ENCODE data around the gene BTC.
A peak's percentile ranks its signal among the peaks of the same experiment; 100 is the strongest.
"Not testable (repeated sequence)": the region's sequence is repeated elsewhere in the genome, so short reads cannot be mapped to it uniquely, and the experiment has no call there.

Gene BTC, protein sequence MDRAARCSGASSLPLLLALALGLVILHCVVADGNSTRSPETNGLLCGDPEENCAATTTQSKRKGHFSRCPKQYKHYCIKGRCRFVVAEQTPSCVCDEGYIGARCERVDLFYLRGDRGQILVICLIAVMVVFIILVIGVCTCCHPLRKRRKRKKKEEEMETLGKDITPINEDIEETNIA

DNA sequence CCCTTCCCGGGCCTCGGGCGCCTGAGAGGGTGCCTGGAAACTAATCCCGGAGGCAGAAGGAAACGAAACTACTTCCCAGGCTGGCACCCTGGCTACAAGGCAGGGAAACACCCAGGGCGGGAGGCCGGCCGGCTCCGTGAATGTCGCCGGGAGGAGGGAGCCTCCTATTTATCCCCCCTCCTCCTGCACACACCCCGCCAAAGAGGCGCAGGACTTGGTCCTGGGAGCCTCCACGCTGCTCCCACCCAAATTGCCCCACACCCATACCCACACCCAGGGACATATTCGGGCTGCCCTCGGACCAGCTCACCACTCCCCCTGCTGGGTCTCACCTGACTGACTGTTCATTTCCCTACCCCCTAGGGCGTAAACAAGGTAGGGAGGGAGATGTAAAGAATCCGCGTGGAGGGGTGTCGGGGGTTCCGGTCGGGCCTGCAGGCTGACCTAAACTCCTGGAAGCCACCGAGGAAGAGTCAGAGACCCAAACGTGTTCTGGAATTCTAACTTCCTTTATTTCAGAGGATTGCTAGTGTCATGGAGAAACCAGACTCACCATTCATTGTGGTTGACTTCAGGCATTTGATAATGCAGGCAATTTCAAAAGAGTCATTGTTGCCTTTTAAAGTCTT lies at the start of gene BTC:
Gene BTC (minus strand): TSS at position 142 of the 629 bp plus-strand sequence. CDS start 198 bp downstream, outside the sequence.
- DNase-seq: peak; percentile 45

DNA sequence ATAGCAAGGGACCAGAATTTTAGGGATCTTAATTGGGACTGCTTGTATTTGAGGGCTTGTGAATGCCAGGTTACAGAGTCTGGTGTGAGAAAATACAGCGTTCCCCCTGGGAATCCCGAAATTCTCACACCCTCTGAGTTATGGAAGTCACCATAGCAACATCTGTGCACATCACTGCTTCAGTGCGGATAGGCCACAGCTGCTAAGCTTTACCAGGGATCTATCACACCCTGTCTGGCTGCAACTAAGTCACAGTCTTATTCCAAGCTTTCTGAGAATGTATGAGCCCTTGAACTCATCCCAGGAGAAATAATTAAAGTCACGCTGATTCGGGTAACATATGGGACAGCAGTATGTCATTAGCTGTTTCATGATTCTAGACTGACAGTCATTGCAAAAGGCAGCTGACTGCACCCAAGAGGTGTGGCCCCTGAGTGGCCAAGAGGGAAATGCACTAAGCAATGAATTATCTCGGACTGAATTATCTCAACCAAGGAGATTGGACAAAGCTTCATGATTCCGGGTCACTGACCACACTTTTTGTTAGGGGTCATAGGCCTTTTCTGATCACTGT lies 46.7 kb upstream of the BTC start:
- DNase-seq: peak; percentile 54

DNA sequence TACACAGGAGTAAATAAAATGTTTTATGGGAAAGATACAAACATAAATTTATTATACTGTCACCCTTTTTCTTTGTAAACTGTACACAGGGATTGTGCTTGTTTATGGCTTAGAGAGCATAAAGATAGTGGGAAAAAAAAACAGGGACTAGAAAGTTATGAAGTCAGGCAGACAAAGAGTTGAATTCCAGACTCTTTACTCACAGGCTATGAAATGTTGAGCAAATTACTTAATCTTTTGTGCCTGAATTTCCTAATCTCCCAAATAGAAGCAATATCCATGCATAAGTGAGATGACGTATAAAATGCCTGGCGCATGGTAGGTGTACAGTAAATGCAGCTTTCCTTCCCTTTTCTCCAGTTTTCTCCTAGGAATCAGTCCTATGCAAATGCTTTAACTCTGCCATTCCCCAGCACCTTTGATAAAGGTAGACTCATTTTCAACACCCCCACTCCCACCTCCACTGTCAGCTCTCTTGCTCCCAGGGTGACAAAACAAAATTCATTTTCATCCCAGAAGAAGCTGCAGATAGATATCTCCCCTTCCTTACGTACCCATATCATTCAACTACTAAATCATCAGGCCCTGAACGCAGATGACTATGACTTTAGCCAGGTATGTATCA lies 44.5 kb upstream of the BTC start:
- no peak for DNase-seq

DNA sequence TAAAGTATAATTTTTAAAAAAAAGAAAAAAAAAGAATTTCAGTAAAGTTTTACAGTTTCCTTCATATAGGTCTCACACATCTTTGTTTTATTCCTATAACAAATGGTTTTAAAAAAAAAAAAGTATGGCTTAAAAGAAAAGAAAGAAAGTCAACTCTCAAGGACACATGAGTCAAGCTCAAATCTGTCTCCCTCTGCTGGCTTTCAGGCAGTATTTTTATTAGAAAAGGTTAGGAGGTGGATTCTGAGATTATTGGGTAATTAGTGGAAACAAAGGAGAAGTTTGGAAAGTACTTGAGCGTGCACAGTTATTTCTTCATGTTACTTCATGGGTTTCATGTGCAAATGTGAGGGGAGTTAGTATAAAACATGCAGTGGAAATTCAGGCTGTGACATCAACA lies 36.6 kb upstream of the BTC start:
- no peak for DNase-seq

DNA sequence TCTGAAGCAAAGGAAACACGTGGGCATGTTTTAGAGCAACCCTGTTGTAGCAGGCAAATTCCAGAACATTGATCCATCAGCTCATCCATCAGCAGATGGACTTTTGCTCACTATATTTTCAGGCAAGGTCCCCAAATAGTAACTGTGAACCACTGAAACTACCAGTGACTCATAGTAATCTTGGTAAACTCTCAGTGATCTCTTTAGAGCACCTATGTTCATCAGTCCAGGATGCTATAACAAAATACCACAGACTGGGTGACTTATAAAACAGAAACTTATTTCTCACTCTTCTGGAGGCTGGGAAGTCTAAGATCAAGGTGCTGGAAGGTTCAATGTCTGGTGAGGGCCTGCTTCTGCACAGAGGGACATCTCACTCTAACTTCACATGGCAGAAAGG lies 28.9 kb upstream of the BTC start:
- DNase-seq: no peak

DNA sequence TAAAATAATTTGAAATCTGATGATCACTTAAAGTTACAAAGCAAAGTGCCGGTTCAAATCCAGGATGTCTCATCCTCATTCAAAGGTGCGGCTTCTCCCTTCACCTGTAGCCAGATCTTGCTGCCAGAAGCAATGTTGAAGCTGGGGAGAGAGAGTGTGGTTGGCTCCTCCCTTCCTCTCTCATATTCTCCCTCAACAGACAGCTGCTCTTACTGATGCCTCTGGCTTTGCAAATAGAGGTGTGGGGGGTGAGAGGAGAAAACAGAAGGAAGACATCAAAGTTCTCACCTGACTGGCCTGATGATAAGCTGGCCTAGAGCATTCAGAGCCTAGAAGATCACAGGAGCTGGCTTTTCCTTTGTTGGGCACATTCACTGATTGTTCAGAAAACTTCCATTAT lies 28.3 kb upstream of the BTC start:
- no peak for DNase-seq

DNA sequence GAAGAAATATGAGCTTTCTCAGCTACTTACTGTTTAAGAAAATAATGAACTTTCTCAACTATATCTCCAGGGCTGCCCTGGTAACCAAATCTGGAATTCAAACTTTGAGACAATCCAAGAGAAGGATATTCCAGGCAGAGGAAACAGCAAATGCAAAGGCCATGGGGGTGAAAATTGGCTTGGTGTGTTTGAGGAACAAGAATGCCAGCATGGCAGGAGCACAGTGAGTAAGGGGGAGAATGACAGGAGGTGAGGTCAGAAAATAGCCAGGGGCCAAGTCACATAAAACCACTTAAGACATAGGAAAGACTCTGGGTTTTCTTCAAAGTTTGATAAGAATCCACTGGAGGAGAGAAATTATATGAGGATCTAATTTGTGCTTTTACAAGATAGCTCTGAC lies 27.2 kb upstream of the BTC start:
- no peak for DNase-seq

DNA sequence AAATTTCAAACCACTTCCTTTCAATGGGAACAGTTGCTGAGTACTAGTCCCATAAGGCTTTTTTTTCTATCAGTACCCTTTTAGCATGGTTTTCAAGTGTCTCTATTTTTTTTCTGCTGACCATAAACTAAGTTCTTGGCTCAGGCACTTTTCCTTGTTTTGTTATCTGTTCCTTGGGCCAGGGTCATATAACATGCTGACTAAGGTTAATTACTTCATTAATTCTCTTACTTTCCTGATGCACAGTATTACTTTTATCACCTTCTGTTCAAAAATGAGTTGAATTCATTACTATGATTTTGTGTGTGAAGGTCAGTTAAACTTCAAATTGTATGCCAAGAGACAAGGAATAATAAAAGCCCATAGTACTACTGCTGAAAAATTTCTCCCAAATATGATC lies 19.7 kb upstream of the BTC start:
- DNase-seq: no peak

DNA sequence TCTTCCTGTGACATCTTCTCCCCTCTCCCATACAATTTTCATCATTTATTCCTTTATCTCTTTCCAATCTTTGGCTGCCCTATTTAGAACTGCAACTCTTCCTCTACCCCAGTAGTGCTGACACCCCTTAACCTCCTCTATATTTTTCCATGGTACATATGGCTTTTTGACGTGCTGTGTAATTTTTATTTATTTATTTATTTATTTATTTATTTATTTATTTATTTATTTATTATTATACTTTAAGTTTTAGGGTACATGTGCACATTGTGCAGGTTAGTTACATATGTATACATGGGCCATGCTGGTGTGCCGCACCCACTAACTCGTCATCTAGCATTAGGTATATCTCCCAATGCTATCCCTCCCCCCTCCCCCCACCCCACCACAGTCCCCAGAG lies 17.7 kb upstream of the BTC start:
- not testable (repeated sequence) for DNase-seq

DNA sequence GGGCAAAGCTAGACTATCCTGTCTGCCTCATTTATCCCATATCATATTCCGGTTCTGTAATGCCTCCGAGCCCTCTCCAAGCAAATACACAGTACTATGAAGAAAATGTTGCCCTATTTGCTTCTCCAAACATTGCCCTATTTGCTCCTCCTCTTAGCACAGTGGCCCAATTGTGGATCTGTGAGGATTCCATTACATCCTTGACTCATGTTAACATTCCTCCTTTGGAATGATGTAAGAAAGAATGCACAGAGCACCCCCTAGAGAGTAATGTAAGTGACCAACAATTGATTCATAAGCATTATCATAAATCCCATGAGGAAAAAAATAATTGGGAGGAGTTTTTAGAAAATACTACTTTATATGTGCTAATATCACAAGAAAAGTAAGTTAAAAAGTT lies 11.3 kb upstream of the BTC start:
- no peak for DNase-seq

DNA sequence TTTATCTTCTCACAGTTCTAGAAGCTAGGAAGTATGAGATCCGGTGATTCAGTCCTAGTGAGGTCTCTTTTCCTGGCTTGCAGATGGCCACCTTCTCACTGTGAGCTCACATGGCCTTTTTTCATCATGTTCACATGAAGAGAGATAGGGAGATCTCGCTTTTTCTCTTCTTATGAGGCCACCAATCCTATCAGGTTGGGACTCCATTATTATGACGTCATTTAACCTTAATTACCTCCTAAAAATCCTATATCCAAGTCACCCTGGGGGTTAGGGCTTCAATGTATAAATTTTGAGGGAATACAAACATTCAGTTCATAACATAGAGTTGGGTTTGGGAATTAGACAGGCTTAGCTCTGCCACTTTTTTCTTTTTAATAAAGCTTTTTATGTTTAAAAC lies 6.0 kb upstream of the BTC start:
- DNase-seq: no peak

DNA sequence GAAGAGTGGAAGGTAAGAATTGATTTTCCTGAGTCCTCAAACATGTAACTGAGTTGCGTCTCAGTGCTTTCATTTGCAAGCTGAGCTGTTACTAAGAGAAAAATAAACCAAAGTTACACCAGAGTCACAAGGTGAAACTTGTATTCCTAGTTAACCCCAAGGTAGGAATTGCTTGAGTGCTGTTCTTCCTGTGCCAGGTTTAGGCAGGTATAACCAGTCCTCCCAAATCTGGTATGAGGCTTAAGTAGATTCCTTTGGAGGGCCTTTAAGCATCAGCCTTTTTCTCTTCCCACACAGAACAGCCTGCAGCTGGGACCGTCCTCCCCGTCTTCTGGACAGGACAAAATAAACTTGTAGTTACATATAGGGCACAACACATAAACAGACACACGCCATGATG lies 2.3 kb upstream of the BTC start:
- DNase-seq: no peak

DNA sequence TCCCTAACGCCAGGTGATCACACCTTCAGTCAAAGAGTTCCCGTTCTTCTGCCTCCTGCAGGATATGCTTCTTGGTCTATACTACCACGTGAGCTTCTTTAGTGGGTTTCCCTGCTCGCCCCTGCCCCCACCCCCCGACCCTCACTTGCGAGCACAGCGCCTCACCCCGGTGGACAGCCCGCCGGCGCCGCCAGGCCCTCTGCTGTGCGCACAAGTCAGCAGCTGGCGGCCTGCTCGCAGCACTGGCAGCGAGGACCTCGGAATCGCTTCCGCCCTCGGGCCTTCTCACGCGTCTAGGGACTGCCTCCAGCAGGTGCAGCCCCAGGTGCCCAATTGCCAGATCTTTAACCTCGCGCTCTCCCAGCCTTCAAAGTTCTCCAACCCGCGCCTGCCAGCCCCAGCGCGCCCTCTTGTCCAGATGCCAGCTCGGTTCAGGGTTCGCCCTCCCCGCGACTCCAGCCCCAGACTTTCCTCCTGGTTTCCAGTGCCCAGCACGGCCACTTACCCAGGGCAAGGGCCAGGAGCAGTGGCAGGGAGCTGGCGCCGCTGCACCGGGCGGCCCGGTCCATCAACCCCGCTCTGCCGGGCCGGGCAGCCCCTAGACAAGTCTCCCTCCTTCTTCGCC lies 454 bp downstream of the BTC start:
- DNase-seq: peak; percentile 57

DNA sequence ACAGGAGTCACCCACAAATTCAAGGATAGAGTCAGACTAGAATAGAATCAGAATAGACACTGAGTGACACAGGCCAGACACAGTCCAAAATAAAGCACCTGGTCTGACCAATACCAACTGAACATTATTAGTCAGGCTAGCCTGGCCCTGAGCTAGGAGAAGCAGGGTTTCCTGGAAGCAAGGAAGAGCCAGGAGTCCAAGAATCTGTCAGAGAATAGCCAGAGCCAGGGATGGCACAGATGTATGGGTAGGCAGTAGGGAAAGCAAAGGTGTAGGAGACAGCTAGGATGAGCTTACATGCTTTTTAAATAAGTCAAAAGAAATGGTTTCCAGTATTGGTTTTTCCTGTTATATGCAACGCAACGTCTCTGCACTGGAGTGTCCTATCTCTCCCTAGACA lies 3.7 kb downstream of the BTC start:
- no peak for DNase-seq

DNA sequence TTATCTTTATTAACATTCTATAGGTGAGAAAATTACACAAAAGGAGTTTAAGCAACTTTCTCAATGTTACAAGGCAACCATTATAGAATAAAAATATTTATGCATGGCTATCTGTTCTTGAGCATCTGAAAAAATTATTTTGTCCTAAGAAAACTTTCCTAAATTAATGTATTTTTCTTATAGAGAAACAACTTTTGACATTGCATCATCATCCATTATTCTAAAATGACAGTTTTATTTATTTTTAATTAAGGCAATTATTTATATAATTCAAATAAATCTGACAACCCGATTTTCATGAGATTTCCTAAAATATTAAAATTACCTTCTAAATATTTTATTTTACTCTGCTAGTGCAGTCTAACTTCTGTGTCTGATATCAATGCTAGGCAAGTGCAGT lies 4.8 kb downstream of the BTC start:
- DNase-seq: no peak

DNA sequence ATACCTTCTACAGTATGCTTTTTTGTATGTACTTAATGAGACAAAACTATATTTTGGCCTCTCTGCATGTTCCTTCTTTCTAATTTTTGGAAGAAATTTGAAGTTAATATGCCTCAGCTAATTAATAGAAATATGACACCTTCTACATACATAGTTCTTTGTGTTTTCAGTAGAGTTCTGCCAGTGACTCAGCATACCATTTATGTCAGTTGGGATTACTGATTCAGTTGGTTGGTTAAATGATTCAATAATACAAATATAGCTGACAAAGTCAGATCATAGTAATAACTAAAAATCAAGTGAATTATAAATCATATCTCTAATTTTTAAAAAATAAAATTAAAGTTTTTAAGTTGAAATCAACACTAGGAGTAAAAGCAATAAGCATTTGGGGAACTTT lies 16.8 kb downstream of the BTC start:
- no peak for DNase-seq

DNA sequence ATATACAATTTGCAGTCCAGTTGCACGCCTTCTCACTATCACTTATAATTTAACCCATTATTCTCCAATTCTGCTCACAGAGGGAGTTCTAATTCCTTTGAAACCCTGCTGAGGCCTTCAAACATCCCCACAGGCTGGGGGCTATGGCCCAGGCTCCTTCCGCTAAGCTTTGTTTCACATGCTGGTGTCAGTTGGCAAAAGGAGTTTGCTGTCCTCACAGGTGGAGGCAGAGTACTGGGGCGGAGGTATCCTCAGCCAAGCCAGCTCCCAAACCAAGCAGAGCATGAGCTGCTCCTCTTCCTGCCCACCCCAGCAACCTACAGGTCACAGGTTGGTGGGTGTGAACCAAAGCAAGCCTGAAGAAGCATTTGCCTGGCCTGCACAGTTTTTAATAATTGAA lies 21.5 kb downstream of the BTC start:
- no peak for DNase-seq

DNA sequence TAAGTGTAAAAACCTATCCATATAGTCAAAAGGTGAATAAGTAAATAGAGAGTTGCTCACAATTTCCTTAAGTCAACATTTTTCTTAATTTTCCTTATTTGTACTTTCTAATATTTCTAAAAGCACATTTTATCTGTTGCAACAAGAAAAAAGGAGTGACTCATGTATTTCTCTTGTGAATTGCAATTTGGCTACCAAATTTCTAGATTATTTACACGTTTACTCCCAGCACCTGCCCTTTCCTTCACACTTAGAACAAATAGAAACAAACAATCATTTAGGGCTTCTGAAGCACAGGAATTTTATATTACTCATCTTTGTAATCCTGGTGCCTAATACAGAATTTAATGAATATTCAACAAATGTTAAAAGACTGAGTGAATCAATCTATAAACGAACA lies 22.2 kb downstream of the BTC start:
- DNase-seq: no peak

DNA sequence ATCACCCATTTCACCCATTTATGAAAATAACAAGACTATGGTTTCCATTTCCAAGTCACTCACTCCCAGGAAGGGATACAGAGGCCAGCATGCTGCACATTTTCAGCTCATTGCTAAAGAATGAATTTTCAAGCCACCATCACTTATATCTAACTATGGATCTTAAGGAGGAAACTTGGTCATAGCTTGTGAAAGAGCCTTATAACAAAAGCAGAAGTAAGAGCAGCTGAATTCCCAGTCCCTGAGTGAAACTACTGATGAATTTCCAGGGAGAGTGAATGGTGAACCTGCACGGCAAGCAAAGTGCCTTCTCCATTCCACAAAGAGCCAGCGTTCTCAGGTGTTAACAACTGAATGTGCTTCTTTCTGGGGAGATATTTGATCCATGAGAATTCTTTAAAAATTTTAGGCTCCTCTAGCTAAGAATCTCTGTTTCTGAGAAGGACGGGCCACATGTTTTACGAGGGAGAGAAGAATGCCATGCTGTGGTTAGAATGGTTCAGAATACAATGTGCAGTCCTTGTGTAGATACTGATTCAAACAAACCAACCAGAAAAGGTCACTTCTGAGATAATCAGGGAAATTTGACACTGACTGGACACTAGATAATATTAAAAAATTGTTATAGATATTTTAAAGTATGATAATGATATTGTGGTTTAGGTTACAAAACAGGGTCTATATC lies 24.0 kb downstream of the BTC start:
- DNase-seq: no peak

DNA sequence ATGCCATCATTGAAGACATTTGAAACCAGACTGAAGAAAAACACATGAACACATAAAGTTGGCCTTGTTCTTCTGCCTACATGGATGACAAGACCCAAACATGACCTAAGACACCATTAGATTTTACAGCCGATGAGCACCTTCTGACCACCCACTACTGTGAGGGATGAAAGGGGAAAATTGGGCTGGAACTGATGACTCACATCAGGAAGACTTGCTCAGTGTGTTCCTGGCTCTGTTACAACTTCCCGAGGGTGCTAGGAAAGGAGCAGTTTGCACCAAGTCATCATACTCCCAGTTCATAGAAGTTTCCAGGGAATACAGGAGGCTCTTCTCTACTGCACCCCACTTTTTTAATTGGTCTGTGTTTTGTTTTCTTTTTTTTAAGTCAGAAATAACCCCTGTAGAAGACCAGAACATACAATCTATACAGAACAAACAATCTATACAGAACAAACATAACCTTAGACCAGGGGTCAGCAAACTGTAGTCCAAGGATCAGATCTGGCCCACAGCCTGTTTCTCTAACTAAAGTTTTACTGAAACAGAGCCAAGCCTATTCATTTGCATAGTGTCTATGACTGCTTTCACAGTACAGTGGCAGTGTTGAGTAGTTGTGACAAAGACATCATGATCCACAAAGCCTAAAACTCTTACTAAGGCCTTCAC lies 25.3 kb downstream of the BTC start:
- DNase-seq: no peak

DNA sequence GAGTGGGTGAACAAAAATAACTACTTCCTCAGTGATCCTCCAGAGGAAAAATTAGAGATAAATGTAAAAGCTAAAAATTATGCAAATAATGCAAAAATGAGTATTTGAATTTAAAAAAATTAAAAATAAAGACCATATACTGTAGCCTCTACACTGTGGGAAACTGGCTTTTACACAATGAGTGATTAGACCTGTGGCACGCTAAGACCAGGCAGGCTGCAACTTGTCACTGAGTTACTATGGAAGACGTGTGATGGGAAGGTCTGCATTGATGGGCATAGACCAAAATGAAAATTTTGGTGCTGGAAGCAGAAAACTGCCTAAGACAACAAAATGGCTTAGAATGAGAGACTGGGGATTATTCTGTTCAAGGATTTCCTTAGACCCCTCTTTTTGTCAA lies 30.2 kb downstream of the BTC start:
- no peak for DNase-seq

DNA sequence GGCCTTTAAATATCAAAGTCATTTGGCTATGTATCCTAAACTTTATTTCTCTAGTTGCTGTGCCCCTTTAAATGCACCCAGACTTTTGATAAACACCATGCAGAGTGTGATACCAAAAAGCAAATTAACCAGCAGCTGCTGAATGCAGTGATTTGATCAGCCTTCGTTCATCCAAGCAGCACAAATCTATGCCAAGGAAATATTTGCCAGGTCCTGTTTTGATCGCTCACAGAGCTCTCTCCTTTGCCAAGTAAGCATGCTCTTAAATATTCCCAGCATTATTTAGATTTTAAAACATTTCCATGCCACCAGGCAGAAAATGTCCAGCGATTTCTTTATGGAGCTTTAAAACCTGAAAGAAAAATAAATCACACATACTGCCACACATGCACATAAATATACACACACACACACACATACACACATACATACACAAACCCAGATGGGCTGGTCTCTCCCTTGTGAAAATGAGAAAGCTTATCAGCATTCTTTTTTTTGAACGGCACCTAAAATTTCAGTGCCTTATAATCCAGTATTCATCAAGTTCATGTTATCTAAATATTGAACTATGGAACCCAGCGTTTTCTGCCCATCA lies 35.7 kb downstream of the BTC start:
- DNase-seq: no peak

Measured in left hindlimb (tissue), 1 donor.